ENCODE measurements around the gene ABCA7.

DNA sequence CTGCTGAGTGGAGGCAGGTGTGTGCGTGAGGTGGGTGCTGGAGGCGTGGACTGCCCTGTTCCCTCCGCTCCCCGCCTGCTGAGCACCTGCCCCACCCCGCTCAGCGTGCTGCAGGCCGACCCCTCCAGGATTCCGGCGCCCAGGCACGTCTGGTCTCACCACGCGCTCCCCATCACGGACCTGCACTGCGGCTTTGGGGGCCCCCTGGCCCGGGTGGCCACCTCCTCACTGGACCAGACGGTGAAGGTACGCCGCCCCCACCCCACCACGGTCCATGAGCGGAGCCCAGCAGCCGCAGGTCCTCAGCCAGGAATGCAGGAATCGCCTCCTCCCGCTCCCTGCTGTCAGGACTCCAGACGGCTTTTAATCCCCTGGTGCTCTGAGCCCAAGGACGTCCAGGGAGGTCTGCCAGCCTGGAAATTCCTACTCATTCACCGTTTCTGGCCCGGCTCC lies 49.8 kb upstream of the ABCA7 start:
- TF ChIP-seq FOXM1 (IDR thresholded peaks at IDR 0.05; ENCODE audit: borderline replicate concordance) = no peak
- no peak for TF ChIP-seq FOXK2 (IDR thresholded peaks at IDR 0.05)
- no peak for TF ChIP-seq SUZ12 (IDR thresholded peaks at IDR 0.05)
- TF ChIP-seq HDGF (IDR thresholded peaks at IDR 0.05; ENCODE audit: borderline replicate concordance) = no peak
- no peak for TF ChIP-seq SP1 (IDR thresholded peaks at IDR 0.05)
- TF ChIP-seq TARDBP (IDR thresholded peaks at IDR 0.05) = no peak

Data from HEK293T (cell line).